ENCODE measurements around the gene GCNT1.
"Not testable (repeated sequence)": the region's sequence is repeated elsewhere in the genome, so short reads cannot be mapped to it uniquely, and the experiment has no call there.

Gene GCNT1

GRCh38 chr9:76519075-76519835 lies 60.3 kb downstream of the GCNT1 start:
- TF ChIP-seq CTCF (IDR thresholded peaks at IDR 0.05; ENCODE audit: low read length, missing control alignments): no peak
- no peak for DNase-seq (ENCODE audit: low read depth)
- no peak overlapping the region for H3K4me3 ChIP-seq (replicated peaks; ENCODE audit: low read depth, low read length)

- TF ChIP-seq CTCF (IDR thresholded peaks at IDR 0.05; ENCODE audit: low read length, missing control alignments): no peak
- no peak for DNase-seq (ENCODE audit: low read depth)
- no peak overlapping the region for H3K4me3 ChIP-seq (replicated peaks; ENCODE audit: low read depth, low read length)
These were observed 62.3 kb downstream of the GCNT1 start for GRCh38 chr9:76521244-76521681.

- TF ChIP-seq CTCF (IDR thresholded peaks at IDR 0.05; ENCODE audit: low read length, missing control alignments): no peak
- no peak for DNase-seq (ENCODE audit: low read depth)
- H3K4me3 ChIP-seq (replicated peaks; ENCODE audit: low read depth, low read length): no peak overlapping the region
These were observed 62.9 kb downstream of the GCNT1 start for GRCh38 chr9:76521906-76522305.

GRCh38 chr9:76523617-76524200 lies 64.7 kb downstream of the GCNT1 start:
- H3K4me3 ChIP-seq (replicated peaks; ENCODE audit: low read depth, low read length); DNase-seq (ENCODE audit: low read depth): not testable (repeated sequence)

GRCh38 chr9:76525196-76525595 lies 66.2 kb downstream of the GCNT1 start:
- no peak for DNase-seq (ENCODE audit: low read depth)
- TF ChIP-seq CTCF (IDR thresholded peaks at IDR 0.05; ENCODE audit: low read length, missing control alignments): no peak

GRCh38 chr9:76526026-76526425 lies 67.0 kb downstream of the GCNT1 start:
- H3K4me3 ChIP-seq (replicated peaks; ENCODE audit: low read depth, low read length): no peak overlapping the region
- no peak for TF ChIP-seq CTCF (IDR thresholded peaks at IDR 0.05; ENCODE audit: low read length, missing control alignments)
- no peak for DNase-seq (ENCODE audit: low read depth)

More at GRCh38 chr9:76525196-76525595, 66.2 kb downstream of the GCNT1 start:
- H3K4me3 ChIP-seq (replicated peaks; ENCODE audit: low read depth, low read length): no peak overlapping the region

- no peak for DNase-seq (ENCODE audit: low read depth)
- no peak for TF ChIP-seq CTCF (IDR thresholded peaks at IDR 0.05; ENCODE audit: low read length, missing control alignments)
- H3K4me3 ChIP-seq (replicated peaks; ENCODE audit: low read depth, low read length): no peak overlapping the region
These were observed 69.1 kb downstream of the GCNT1 start for GRCh38 chr9:76528056-76528455.
